Stimulated activated naive CD4-positive, alpha-beta T cell treated with Interleukin-2 at 50 U/mL for 16 hours (primary cell): ENCODE data around the gene CCDC154.
"Not testable (repeated sequence)": the region's sequence is repeated elsewhere in the genome, so short reads cannot be mapped to it uniquely, and the experiment has no call there.

Experiments used
- DNase-seq: peaks from one replicate; lab custom pipeline; 2025; lab: John Stamatoyannopoulos, UW

The CCDC154 gene

GRCh38 chr16:1454561-1454960, 10.2 kb upstream of the CCDC154 start:
- DNase-seq: no peak

GRCh38 chr16:1453316-1453715, 9.0 kb upstream of the CCDC154 start:
- no peak for DNase-seq

- no peak for DNase-seq
These were observed 8.2 kb upstream of the CCDC154 start for GRCh38 chr16:1452530-1452929.

- DNase-seq: no peak
These were observed 7.5 kb upstream of the CCDC154 start for GRCh38 chr16:1451702-1452392.

- no peak for DNase-seq
These were observed 6.5 kb upstream of the CCDC154 start for GRCh38 chr16:1450841-1451240.

- DNase-seq: no peak
These were observed 5.9 kb upstream of the CCDC154 start for GRCh38 chr16:1450218-1450617.

- no peak for DNase-seq
These were observed 4.9 kb upstream of the CCDC154 start for GRCh38 chr16:1449201-1449788.

GRCh38 chr16:1448536-1449116, 4.3 kb upstream of the CCDC154 start:
- no peak for DNase-seq

- no peak for DNase-seq
These were observed 3.6 kb upstream of the CCDC154 start for GRCh38 chr16:1447965-1448364.

GRCh38 chr16:1446296-1447080, 2.1 kb upstream of the CCDC154 start:
- no peak for DNase-seq

- DNase-seq: no peak
These were observed 1.3 kb upstream of the CCDC154 start for GRCh38 chr16:1445518-1446203.

GRCh38 chr16:1444730-1445517, 568 bp upstream of the CCDC154 start:
- no peak for DNase-seq

GRCh38 chr16:1443403-1443973, 868 bp downstream of the CCDC154 start:
- DNase-seq: no peak

- DNase-seq: no peak
These were observed 1.7 kb downstream of the CCDC154 start for GRCh38 chr16:1442697-1443096.

GRCh38 chr16:1441391-1441829, 2.9 kb downstream of the CCDC154 start:
- no peak for DNase-seq

- DNase-seq: not testable (repeated sequence)
These were observed 4.7 kb downstream of the CCDC154 start for GRCh38 chr16:1439699-1440074.

- no peak for DNase-seq
These were observed 5.2 kb downstream of the CCDC154 start for GRCh38 chr16:1439058-1439698.

- no peak for DNase-seq
These were observed 5.9 kb downstream of the CCDC154 start for GRCh38 chr16:1438229-1439057.

- no peak for DNase-seq
These were observed 6.8 kb downstream of the CCDC154 start for GRCh38 chr16:1437606-1438005.
